GDM1 (cell line): Measurements from ENCODE around the gene ARHGAP22.

ENCODE experiments used
- DNase-seq: peaks from one replicate; lab custom pipeline; 2025; lab: John Stamatoyannopoulos, UW

The ARHGAP22 gene

DNA sequence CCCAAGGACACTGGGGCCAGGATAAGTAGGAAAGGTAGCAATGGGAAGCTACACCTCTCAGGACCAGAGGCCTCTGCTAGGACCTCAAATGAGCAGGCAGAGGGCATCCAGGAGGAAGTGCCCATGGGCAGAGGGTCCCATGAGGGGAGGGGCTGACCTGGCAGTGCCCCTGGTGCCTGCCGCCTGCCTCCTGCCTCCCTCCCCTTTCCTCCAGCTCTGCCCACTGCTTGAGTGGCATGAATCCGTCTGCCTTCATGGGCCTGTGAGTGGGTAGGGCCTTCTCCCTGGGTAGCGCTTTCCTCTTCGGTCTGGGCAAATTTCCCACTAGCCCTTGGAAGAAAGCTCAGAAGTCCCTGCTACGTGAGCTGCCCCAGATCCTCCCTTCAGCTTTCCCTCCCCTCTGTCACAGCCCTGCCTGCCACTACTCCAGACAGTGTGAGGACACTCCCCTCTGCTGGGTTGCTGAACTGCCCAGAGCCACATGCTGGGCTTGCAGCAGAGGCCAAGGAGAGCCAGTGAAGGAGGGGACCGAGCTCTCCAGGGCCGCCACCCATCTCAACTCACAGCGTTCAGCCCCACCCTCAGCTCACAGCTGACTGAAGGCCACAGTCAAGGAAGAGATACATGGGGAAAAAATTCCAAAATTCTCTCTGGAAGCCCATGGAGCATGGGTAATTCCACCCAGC, 141.4 kb downstream of the ARHGAP22 start:
- DNase-seq = no peak

DNA sequence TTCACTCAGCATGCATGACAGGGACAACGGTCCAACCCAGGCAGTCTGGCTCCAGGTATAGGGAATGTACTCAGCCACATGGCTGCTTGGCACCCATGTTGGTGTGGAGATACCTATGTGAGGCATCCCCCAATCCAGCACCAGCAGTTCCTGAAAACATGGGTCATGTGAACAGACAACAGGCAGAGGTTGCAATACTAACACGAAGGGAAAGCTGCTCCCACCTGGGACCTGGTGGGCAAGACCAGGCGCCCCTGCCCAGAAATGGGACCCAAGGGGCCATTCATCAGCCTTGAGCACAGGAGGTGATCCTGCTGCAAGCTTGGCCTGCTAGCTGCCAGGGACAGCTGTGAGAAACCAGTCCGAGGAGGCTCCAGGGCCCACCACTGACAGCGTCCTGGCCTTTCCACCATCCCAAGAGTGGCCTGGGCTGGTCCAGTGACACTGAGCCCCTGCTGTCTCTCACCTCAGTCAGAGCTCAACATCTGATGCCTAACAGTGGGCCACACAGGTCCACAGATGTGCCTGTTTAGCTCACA, 142.3 kb downstream of the ARHGAP22 start:
- no peak for DNase-seq

- no peak for DNase-seq
Observed at GRCh38 chr10:48461623-48462481, 143.0 kb downstream of the ARHGAP22 start.

DNA sequence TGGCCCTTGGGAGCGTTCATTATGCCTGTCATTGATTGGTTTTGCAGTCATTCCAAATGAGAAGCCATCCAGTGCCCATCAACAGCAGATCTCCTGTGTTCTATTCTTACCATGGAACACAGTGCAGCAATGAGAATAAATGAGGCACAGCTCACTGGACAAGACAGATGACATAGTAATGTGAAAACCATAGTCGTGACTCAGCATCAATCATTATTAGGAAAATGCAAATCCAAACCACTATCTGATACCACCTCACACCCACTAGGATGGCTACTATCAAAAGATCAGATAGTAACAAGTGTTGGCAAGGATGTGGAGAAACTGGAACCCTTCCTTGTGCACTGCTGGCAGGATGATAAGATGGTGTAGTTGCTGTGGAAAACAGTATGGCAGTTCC, 144.7 kb downstream of the ARHGAP22 start:
- no peak for DNase-seq

DNA sequence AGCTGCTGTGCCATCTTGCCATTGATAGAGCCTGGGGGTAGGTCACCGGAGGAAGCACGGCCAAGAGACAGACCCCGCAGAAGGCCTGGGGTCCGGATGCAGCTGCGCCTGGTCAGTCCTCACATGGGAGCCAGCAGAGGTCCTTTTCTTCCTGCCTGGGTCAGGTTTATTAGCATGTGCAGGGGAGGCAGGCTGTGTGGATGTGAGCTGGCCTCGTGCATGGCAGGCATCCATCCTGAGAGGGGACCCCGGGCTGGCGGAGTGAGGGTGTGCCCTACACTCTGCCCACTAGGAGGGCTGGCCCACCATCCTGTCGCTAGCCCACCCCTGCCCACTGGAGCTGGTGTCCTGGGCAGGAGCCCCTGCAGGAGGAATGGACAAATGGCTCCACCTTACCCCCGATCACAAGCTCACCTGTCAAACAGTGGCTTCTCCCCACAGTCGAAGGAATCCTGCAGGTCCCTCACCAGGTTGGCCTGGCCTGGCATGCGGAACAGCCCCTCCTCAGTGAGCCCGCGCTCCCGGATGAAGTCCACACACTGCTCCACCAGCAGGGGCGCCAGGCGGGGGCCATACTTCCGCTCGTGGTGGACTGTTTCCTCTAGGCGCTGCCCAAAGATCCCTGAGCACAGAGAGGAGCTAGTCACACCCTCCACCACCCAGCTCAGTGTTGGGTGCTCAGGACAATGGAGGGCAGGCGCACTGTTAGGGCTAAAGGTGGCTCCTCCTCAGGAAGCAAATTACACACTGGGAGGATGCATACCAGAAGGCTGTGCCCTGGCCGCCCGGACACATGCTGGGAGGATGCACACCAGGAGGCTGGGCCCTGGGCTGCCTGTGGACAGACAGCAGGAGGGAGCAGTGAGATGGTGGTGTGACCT, 145.4 kb downstream of the ARHGAP22 start:
- DNase-seq = no peak

GRCh38 chr10:48458662-48459048, 146.2 kb downstream of the ARHGAP22 start:
- DNase-seq = no peak

DNA sequence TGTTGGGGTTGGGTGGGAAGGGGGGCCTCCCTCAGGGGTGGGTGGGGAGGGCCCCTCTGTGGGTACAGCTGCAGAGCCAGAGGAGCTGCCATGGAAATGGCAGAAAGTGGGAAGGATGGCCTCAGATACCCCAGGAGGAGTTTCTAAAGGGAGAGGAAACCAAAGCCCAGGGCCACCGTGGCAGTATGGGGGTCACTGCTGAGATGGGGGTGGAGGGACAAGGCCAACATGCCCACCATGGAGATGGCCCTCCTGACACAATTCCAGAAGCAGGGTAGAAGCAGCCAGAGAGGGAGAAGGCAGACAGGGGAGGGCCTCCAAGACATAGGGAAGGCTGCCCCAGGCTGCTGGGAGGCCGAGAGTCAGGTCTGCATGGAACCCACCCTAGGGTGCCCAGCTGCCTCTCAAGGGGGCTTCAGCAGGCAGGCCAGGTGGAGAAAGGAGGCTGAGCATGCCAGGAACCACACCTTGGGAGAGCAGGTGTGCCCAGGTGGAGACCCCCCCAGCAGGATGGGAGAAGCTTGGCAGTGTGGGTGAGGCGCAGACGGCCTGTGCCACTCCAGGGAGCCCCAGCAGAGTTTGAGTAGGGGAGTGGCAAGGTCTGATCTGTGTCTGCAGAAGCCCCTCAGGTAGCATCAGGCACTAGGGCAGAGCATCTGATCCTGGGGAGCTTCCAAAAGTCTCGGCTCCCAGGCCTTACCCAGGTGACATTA, 146.8 kb downstream of the ARHGAP22 start:
- no peak for DNase-seq

DNA sequence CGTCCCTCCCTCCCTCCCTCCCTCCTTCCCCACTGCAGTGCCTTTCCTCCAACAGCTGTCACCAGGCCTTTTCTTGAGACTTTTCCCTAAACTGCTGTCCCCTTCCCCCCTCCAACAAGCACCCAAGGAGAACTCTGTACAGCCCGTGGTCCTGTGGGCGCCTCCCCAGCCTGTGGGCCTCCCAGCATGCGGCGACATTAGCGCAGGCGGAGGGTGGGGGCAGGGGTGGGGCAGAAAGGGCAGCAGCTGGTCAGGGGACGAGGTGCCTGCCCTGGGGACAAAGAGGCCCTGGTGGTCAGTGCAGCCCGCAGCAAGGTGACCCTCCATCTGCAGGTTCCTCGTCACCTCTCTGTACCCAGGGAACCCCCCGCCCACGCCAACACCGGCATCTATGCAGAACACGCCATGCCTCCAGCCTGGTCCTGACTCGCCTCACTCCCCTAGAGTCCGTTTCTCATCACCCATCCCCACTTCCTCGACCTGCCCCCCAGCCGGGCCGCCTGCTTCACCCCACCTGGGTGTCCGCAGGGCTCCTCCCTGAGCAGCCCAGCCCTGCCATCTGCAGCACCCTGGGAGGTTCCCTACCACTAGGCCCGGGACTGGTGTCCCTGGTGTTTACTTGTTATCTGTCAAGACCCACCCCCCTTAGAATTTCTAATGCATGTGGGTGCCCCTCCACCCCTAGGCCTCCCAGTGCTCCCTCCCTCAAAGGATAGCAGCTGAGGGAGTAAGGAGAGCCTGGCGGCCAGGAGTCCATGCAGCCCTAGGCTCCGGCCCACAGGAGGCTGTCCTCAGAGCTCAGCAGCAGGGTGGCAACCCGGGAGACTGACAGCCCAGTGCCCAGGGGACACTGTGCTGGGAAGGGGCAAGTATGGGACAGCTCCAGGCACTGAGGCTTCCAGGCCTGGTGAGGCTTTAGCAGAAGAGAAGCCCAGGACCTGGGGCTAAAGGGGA, 147.8 kb downstream of the ARHGAP22 start:
- no peak for DNase-seq

DNA sequence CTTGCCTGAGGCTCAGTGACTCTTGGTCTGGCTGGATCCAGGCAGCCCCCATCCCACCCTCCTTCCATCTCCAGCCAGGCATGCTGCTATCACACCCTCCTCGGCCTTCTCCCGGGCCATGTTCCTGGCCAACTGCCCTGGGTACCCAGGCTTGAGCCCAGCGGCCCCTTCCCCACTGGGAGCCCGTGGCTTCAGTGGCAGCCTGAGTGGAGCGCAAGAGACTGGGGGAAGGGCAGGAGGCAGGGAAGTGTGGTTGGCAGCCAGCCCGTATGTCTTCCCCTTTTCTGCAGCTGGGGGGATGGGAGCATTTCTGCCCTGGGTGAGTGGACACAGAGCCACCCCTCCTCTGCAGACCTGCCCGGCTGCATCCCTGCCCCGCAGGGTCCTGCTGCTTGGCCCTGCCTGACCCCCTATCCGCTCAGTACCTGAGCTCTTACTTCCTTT, 148.5 kb downstream of the ARHGAP22 start:
- DNase-seq = peak; percentile 85

GRCh38 chr10:48455392-48456151, 149.3 kb downstream of the ARHGAP22 start:
- DNase-seq = no peak

- DNase-seq = no peak
Observed at GRCh38 chr10:48455055-48455391, 149.8 kb downstream of the ARHGAP22 start.

DNA sequence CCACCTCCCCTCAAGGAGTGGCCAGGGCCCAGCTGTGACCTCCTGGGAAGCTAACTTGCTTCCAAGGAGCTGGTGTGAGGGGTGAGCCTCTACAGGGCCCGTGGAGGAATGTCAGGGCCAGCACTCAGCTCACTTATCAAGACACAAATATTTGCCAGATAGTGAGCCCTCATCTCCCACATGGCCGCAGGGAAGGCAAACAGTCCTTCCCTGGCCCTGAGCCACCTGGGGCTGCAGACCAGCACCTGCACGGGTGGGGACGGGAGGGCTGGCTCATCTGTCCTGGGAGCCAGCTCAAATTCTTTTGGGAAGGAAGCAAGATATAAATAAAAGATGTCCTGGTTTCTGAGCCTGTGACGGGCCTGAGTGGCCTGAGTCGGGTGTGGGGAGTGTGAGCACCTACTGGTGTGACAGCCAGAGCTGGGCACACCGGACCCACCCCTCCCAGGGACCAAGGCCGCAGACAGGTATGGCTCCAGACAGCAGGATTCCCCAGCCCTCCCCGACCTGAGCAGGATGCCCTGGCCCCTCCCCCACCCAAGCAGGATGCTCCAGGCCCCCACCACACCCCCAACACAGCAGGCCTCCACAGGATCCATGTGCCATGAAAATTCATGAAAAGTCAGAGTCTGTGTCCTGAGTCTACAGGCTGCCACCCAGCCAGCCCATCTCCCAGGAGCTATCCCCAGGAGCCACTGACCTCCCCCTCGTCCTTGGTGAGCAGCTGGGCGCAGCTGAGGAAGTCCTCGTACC, 150.4 kb downstream of the ARHGAP22 start:
- no peak for DNase-seq

DNA sequence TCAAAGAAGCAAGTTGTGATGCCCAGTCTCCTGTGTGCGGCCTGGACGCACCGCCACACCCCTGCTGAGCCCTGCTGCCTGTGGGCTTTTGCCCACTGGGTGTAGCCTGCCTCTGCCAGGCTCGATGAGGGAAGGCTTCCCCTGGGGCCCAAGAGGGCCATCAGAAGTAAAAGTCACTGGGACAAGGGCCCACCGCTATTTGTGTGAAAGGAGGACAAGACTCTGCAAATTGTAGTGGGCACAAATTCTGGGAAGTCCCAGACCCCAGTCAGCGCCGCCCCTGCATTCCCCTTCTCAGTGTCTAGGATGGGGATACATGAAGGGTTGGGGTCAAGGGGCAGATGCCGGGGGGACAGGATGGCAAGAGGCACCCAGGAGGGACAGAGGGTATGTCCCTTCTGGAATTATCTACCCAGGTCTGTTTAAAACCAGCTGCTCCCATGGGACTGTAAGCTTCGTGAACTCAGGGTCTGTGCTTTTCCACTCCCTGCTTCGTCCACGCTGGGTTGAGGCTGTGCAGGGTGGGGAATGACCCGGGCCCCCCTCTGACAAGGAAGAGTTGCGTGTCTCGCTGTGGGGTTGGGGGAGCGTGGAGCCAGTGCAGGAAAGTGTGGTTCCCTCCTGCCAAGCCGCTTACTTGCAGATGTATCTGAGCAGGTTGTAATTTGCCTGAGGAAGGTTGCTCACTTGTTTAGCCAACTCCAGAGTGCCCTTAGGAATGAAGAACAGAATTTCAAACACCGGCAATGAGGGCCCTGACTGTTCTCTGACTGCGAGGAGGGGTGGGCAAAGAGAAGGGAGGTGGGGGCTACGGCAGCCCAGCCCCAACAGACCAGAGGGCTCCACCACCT, 151.2 kb downstream of the ARHGAP22 start:
- no peak for DNase-seq

GRCh38 chr10:48452879-48453412, 151.9 kb downstream of the ARHGAP22 start:
- no peak for DNase-seq

DNA sequence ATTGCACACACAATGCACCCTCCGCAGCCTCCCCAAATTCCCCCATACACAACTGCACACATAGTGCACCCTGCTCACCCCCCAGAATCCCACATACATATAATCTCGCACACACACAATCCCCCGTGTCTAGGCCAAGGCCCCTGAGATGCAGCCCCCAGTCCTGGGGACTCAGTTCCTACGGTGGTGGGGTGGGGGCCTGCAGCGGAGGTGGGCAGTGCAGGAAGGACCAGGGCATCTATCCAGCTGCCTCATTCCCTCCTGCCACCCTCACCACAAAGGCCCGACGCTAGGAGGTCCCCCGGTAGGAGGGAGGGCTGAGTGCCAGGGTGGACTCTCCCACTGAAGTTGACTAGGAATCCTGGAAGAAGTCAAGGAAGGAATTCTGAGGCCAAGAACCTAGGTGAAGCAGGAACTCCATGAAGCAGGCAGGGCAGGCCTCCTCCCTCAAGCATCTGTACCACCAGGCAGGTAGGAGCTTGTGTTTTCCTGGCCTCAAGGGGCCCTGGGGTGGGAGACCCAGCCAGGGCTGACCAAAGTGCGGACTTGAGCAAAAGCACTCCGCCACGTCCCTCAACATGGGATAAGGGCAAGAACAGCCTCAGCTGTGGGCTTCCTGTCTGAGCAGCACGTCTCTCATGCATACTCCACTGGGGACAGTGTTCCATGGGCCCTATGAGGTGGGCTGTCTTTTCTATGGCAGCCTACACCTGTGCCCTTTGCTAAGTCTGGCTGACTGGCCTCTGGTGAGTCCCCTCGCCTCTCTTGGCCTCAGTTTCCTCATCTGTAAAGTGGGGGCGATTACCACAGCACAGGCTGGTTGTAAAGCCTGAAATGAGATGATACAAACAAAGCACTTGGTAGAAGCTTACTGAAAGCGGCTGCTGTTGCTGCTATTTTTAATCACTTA, 152.6 kb downstream of the ARHGAP22 start:
- DNase-seq = no peak

- no peak for DNase-seq
Observed at GRCh38 chr10:48450741-48451466, 154.0 kb downstream of the ARHGAP22 start.
